Measurements from ENCODE around the gene ABHD2. TPM values are rescaled to one million over a fixed set of nuclear protein-coding genes. Genes with fewer than 3 reads are reported as not detected.

The ABHD2 gene
- total RNA-seq, 1 experiment from 2014 or later: 148 TPM

GRCh38 chr15:89171136-89172072, 83.1 kb downstream of the ABHD2 start:
- Histone ChIP-seq H3K9me2 (ENCODE audit: insufficient read depth) (no peaks in the 10 kb centered on the region), H3K27me3 (ENCODE audit: insufficient read depth, low read depth) (no peaks in the 10 kb centered on the region), H4K20me1 (ENCODE audit: insufficient read depth) (no peaks in the 10 kb centered on the region), H3K4me2 (no peak overlapping the region), H3K4me1 (replicated peaks; ENCODE audit: insufficient read depth) (peaks cover 23% of the 10 kb centered on the region), H2AFZ (no peak overlapping the region), H3K4me3 (no peak overlapping the region), H3K36me3 (ENCODE audit: low read depth) (0 out of 2 replicates have a peak, but pooled peaks cover 5% of the 10 kb centered on the region), H3K79me2 (ENCODE audit: low read depth) (no peaks in the 10 kb centered on the region), H3K27ac (no peak overlapping the region), H3F3A (ENCODE audit: insufficient read depth, low read depth) (peaks cover 35% of the 10 kb centered on the region), H3K9me3 (ENCODE audit: insufficient read depth, low read depth) (no peaks in the 10 kb centered on the region)
- POLR2A ChIA-PET (ENCODE audit: unreplicated experiment): interaction anchor here (0.6 to 0.7 kb wide), 2 partner anchors 79 to 111 kb away, joined by 4 to 16 read pairs; no protein-coding TSS in a partner anchor
- intact Hi-C loops (cut with micrococcal nuclease; ENCODE audit: unreplicated experiment): loop anchor here (1.0 kb wide), 1 partner anchor 114 kb away; no protein-coding TSS in a partner anchor
- peak; percentile 43 to 52 for DNase-seq
- CTCF ChIA-PET: interaction anchor here (0.6 to 1.8 kb wide), 4 partner anchors 28 to 269 kb away, joined by 3 to 9 read pairs (median 4); no protein-coding TSS in a partner anchor
- BruUV-seq (replicated peaks): no TSS peak
- TF ChIP-seq CTCF (conservative IDR thresholded peaks at IDR 0.05): peak; percentile 84
- no peak for TF ChIP-seq EZH2 (IDR thresholded peaks at IDR 0.05; ENCODE audit: low read depth)

GRCh38 chr15:89172921-89173320, 84.7 kb downstream of the ABHD2 start:
- intact Hi-C loops (cut with micrococcal nuclease; ENCODE audit: unreplicated experiment): no loop called here
- no TSS peak for BruUV-seq (replicated peaks)
- H3K9me3 ChIP-seq (ENCODE audit: insufficient read depth, low read depth): no peaks in the 10 kb centered on the region
- TF ChIP-seq EZH2 (IDR thresholded peaks at IDR 0.05; ENCODE audit: low read depth) (no peak), CTCF (conservative IDR thresholded peaks at IDR 0.05) (no peak)
- H3K4me1 ChIP-seq (replicated peaks; ENCODE audit: insufficient read depth): peaks cover 8% of the 10 kb centered on the region
- H3F3A ChIP-seq (ENCODE audit: insufficient read depth, low read depth): peaks cover 24% of the 10 kb centered on the region
- ChIA-PET POLR2A (ENCODE audit: unreplicated experiment) (no interaction called here), CTCF (no interaction called here)
- H3K4me3 ChIP-seq: no peak overlapping the region
- DNase-seq: no peak
- no peaks in the 10 kb centered on the region for H3K27me3 ChIP-seq (ENCODE audit: insufficient read depth, low read depth)
- H4K20me1 ChIP-seq (ENCODE audit: insufficient read depth): no peaks in the 10 kb centered on the region
- no peak overlapping the region for H3K27ac ChIP-seq
- H3K9me2 ChIP-seq (ENCODE audit: insufficient read depth): no peaks in the 10 kb centered on the region
- no peak overlapping the region for H3K4me2 ChIP-seq
- no peak overlapping the region for H2AFZ ChIP-seq
- H3K79me2 ChIP-seq (ENCODE audit: low read depth): no peaks in the 10 kb centered on the region
- 0 out of 2 replicates have a peak, but pooled peaks cover 5% of the 10 kb centered on the region for H3K36me3 ChIP-seq (ENCODE audit: low read depth)

GRCh38 chr15:89174476-89174875, 86.2 kb downstream of the ABHD2 start:
- Histone ChIP-seq H3K36me3 (ENCODE audit: low read depth) (0 out of 2 replicates have a peak, but pooled peaks cover 5% of the 10 kb centered on the region), H2AFZ (no peak overlapping the region), H3K27ac (no peak overlapping the region), H3K9me2 (ENCODE audit: insufficient read depth) (no peaks in the 10 kb centered on the region), H3K4me1 (replicated peaks; ENCODE audit: insufficient read depth) (no peaks in the 10 kb centered on the region), H3K27me3 (ENCODE audit: insufficient read depth, low read depth) (no peaks in the 10 kb centered on the region), H3K4me3 (no peak overlapping the region), H3K4me2 (no peak overlapping the region), H3K9me3 (ENCODE audit: insufficient read depth, low read depth) (no peaks in the 10 kb centered on the region), H4K20me1 (ENCODE audit: insufficient read depth) (no peaks in the 10 kb centered on the region), H3K79me2 (ENCODE audit: low read depth) (no peaks in the 10 kb centered on the region), H3F3A (ENCODE audit: insufficient read depth, low read depth) (peaks cover 11% of the 10 kb centered on the region; the same call in 1 of the 2 replicates)
- BruUV-seq (replicated peaks): no TSS peak
- intact Hi-C loops (cut with micrococcal nuclease; ENCODE audit: unreplicated experiment): no loop called here
- TF ChIP-seq CTCF (conservative IDR thresholded peaks at IDR 0.05): no peak
- no peak for TF ChIP-seq EZH2 (IDR thresholded peaks at IDR 0.05; ENCODE audit: low read depth)
- no peak for DNase-seq
- ChIA-PET CTCF (no interaction called here), POLR2A (ENCODE audit: unreplicated experiment) (interaction anchor here (0.5 kb wide), 1 partner anchor 38 kb away, joined by 4 read pairs; no protein-coding TSS in a partner anchor)
